Activated T-cell treated with anti-CD3 and anti-CD28 coated beads, Interleukin-2, amount 50 U/mL, for 48 hours (primary cell): ENCODE data around the gene COL6A3.

Experiments
- DNase-seq, 2 experiments: peaks; one replicate each; pipeline ENCODE4 v3.0.0-alpha.2; 2020

Gene COL6A3, protein sequence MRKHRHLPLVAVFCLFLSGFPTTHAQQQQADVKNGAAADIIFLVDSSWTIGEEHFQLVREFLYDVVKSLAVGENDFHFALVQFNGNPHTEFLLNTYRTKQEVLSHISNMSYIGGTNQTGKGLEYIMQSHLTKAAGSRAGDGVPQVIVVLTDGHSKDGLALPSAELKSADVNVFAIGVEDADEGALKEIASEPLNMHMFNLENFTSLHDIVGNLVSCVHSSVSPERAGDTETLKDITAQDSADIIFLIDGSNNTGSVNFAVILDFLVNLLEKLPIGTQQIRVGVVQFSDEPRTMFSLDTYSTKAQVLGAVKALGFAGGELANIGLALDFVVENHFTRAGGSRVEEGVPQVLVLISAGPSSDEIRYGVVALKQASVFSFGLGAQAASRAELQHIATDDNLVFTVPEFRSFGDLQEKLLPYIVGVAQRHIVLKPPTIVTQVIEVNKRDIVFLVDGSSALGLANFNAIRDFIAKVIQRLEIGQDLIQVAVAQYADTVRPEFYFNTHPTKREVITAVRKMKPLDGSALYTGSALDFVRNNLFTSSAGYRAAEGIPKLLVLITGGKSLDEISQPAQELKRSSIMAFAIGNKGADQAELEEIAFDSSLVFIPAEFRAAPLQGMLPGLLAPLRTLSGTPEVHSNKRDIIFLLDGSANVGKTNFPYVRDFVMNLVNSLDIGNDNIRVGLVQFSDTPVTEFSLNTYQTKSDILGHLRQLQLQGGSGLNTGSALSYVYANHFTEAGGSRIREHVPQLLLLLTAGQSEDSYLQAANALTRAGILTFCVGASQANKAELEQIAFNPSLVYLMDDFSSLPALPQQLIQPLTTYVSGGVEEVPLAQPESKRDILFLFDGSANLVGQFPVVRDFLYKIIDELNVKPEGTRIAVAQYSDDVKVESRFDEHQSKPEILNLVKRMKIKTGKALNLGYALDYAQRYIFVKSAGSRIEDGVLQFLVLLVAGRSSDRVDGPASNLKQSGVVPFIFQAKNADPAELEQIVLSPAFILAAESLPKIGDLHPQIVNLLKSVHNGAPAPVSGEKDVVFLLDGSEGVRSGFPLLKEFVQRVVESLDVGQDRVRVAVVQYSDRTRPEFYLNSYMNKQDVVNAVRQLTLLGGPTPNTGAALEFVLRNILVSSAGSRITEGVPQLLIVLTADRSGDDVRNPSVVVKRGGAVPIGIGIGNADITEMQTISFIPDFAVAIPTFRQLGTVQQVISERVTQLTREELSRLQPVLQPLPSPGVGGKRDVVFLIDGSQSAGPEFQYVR (N-terminal part only)

DNA sequence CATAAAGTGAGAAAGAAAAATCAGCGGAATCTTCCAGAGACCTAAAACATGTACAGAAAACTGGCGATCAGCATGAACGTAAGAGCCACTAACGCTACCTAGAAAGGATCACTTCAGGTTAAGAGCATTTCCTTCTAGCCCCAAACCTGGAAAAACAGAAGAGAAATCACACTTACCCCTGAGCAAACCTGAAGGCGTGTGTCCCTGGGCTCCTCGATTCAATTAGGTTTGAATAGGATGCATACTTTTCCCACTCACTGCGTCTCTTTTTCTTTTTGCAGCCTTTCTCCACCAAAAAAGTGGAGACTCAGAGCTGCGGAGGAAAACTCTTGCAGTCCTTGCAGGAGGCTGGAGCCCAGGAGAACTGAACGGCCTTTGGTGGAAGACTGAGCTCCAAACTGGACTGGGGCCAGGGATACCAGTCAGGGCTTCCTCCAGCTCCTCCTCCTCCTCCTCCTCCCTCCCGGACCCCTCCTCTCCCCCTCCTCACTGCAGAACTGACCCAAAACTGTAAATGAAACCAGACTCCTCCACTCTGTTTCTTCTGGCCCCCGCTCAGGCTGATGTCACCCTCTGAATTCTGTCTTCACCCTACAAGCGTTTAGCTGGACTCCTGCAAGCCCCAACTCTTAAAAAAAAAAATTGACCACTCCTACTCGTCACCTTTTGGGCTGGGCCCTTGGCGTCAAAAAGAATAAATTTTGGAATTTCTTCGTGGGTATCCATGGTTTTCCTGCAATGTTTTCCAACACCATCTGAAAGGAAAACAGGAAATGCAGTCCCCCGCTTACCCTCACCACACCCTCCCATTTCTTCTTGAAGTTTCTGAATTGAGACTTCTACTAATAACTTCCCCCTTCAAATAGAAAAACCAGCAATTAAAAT is at the start of gene COL6A3:
COL6A3 (minus strand) TSS at position 388 of the 885 bp plus-strand sequence. CDS start 17,347 bp downstream, outside the sequence.
- no peak for DNase-seq

DNA sequence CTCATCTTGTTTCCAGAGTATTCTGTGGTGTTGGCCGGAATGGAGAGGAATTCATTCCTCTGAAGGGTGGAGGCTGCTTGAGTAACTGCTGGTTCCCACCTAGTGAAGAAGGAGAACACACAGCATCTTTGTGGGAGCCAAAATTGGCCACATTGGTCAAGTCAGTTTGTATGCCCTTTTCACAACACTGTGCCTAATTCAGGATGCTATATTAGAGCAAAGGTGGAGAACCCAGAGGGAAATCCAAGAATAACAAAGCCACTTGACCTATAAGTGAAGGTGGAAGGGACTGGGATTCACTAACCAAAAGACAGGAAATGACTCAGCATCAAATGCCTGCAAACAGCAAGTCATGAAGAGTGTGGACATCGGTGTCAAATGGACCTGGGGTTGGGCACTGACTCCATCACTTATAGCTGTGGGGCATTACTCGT is 45.8 kb upstream of the COL6A3 start:
- no peak for DNase-seq

DNA sequence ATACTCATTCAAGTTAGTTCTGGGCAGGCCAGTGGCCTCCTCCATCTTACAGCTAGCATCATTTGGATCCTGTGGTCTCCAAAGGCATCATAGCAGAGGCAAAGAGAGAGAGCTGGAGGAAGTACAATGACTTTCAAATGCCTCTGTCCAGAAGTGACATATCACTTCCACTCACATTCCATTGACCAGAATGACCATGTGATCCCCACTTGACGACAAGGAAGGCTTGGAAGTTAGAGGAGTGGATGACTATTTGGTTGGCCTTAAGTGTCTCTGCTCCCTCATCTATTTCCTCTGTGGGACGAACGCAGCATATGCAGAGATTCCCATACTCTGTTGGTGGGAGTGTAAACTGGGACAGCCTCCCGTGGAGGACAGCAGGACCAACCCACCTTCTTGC is 45.3 kb upstream of the COL6A3 start:
- DNase-seq, result no peak

DNA sequence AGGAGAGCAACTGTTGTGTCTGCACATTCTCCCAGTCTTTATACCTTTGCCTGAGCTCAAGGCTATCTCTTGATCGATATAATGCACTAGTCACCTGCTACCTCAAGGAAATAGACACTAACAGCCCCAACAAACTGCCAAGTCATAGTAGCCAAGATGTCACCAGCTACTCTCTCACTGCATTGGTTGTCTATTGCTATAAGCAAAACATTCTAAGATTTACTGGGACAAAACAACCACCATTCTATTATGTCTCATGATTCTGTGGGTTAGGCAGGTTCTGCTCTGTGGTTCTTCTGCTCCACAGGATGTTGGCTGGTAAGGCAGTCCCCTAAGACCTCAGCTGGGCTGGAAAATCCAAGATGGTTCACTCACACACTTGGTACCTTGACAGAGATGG is 44.6 kb upstream of the COL6A3 start:
- DNase-seq, result peak in 1 of 2 experiments; percentile 13

DNA sequence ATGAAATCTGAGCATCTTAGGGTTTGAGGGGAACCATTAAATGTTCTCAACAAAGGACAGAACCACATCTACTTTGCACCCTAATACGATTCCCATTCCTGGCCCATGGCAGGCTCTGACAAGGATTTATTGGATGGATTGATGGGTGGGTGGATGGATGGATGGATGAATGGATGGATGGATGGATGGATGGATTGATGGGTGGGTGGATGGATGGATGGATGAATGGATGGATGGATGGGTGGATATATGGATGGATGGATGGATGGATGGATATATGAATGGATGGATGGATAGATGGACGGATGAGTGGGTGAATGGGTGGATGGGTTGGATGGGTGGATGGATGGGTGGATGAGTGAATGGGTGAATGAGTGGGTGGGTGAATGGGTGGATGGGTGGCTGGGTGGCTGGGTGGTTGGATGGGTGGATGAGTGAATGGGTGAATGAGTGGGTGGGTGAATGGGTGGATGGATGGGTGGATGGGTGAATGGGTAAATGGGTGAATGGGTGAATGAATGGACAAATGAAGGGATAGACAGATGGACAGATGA is 43.5 kb upstream of the COL6A3 start:
- no peak for DNase-seq

DNA sequence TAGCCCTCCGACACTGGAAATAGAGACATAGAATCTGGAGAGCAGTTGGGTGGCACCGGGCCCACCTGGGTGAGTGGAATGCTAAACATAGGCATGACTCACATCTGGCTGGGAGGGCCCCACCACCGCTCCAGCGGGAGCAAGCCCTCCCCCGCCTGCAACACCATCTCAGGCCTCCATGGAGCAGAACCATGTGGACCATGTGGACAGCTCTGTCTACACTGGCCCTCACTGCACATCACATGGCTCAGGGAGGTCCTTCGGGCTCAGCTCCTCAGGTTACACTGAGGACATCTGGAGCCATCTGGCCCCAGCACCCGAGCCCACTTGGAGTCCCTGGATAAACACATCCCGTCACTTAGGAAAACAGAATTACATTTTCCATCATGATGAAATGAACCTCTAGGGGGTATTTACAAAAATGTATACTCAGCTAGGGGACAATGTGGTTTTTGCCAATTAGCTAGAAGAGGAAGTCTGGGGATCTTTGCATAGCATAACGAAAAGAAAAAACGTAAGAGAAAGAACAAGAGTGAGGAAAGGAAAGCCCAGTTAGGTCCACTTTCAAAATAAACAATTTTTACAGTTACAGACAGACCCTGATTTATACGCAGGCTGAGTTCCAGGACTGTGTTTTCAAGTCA is 42.4 kb upstream of the COL6A3 start:
- no peak for DNase-seq

DNA sequence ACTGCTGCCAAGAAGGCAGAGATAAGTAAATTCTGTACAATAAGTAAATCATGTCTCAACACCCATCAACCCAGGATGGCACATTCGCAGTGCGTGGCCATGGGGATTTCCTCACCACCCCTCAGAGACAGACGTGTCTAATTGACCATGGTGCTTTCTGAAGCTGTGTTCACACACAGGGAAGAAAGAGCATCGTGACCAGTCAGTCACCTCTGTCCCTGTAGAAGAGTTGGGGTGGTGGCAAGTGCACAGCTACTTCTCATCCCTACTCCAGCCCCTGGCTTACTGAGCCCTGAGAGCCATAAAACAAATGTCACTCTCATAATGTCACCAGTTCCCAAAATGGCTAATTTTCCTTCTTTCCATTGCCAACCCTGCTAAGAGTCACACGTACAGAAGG is 41.8 kb upstream of the COL6A3 start:
- peak in 1 of 2 experiments; percentile 16 for DNase-seq

DNA sequence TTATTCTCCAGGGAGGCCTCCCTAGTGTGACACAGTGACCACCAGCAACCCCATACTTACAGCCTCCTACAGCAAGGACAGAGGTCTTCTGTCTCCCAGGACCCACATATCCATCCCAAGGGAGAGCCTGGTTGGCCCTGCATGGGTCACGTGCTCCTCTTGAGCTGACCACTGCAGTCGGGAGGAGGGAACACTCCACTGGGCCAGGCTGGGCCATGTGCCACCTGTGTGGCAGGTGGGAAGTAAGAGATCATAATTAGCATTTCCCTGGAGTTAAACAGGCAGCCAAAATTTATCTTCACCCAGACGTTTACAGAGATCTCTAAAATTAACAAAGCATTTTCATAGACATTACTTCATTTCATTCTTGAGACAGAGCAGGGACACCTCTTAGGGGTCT is 39.7 kb upstream of the COL6A3 start:
- DNase-seq, result no peak

DNA sequence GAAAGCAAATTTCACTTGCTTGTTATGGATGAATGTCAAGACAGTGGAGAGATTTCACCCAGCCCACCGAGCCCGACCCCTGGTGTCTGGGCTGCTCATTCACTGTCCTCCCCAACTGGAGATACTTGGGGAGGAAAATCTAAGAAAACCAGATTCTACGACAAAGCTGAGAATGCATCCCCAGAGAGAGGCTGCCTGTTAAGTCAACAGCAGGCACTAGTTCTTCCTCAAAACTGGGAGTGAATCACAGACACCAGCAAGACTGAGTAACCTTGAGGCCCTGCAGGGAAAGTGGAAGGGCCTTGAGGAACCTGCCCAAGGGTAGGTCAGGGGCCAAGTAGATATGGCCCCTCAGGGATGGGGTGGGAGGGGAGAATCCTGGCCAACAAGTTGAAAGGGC is 38.9 kb upstream of the COL6A3 start:
- DNase-seq, result no peak

DNA sequence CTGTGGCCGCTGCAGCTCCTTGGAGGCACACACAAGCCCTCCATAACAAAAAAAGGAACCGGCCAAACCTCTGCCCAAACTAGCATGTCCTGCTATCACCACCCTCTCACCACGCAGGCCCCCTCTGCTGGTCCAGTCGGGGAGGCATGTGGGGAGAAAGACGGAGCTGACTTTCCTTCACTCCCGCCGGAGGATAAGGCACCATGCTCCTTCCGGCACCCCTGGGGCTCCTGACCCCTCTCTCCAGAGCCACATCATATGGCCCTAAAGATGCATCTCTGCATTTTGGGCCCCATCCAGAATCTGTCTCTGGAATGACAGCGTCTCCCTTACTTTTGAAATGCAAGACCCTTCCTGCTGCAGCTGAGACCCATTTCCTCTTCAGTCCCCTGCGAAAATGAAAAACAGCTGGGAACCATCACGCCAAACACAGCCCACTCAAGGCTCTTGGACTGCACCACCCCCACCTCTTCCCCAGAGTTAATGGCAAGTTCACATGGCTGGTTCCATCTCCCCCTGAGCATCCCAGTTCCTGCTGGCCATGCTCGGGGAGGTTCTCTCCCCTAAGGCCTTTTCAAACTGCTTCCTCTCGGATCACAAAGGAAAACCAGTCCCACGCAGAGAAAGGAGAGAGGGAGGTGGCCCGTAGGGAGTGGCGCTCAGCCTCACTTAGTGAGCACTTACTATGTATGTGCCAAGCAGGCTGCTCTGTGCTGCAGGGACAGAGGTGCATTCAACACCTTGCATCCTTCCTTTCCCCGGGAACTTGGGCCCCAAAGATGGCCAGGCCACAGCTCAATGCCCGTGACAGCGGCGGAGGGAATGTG is 37.9 kb upstream of the COL6A3 start:
- DNase-seq, result peak in 1 of 2 experiments; percentile 11

DNA sequence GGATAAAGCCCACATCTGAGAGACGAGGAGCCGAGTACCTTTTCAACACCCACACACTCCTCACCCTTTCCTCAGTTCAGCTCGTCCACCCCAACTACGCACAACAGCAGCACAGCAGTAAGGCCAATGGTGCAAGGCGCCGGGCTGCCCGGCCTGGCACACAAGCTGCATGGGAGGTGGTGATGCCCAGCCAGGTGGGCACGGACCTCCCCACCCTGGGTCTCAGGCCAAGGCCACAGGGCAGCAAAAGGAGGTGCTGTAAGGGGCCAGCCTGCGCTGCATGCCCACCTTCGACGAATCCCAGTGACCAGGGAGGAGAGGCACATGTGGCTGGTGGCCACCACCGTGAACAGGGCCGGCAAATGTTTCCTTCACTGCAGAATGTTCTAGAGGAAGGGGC is 36.6 kb upstream of the COL6A3 start:
- peak in 1 of 2 experiments; percentile 13 for DNase-seq

DNA sequence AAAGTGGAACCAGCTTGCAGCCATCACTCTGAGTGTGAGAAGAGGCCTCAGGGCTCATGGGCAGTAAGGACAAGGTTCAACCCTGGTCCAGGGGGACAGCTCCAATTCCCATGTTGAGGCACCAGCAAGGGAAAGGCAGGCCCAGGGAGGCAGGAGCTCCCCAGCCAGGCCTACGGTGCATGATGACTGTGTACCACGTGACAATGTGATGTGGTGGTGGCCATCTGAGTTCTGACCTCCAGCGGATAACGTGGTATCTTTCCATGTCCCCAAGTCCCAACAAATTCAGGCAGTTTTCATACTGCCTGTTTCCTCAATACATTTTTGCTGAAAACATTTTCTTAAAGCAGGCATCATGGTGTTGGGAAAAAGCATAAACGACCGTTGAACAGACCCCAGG is 36.1 kb upstream of the COL6A3 start:
- DNase-seq, result no peak

DNA sequence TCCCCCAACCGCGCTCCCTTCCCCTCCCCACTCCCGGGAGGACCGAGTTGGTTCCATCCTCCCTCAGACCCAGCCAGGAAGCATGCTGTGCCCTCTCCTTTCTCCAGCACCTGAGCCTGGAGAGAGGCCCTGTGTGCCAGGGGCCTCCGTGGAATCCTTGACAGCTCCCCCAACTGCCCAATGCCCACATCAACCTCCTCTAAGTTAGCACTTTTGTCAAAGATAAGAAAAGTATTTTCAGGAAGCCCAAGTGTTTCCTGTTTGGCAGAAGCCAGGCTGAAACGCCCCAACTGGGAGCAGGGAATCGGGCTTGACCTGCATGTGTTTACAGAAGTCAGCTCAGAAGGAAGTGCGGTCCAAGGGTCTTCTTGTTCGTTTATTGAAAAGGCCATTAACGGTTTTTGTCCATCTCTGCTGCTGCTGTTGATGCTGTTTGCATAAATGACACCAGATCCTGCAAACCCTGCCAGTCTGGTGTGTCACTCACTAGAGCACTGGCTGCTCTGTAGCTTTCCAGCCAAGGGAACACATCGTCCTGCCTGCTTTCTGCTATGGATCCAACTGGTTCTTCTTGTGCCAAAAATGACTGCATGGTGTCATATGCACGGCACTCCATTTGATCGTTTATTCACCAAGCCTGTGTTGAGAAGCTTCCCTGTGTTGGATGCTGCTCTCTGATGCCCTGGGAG is 35.4 kb upstream of the COL6A3 start:
- peak in 1 of 2 experiments; percentile 14 for DNase-seq

DNA sequence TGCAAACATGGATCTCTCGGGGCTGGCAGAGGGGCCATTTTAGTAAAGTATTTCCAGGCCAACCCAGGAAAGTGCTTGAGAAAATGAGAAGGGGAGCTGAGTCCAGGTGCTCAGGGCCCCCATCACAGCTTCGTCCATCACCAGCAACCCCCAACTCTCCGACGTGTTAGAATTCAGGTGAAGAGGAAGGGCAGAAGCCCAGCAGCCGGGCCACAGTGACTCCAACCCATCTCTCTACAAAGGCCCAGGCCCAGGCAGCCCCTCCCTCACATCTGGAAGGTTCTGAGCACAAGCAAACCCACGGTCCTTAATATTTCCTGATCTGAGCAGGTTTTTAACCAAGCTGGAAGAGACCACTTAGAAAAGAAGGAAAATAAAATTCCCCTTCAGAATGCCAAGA is 34.7 kb upstream of the COL6A3 start:
- peak in 1 of 2 experiments; percentile 9 for DNase-seq

DNA sequence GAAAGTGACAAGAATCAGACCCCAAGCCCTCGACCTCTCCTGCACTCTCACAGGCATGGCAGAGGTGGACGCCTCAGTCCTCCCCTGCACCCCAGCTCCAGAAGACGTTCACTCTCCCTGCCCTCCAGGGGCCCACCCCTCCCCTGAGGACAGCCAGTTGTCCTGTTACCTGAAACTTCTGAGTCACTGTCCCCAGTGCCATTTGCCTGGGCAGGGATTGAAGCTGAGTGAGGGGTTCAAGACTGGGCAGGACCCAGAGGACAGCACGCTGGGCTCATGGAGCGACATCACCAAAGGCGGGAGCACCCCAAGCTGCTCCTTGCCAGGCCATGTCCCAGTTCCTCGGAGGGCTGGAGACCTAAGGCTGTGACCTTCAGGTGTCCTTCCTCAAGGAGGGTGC is 34.2 kb upstream of the COL6A3 start:
- DNase-seq, result peak in 1 of 2 experiments; percentile 10

DNA sequence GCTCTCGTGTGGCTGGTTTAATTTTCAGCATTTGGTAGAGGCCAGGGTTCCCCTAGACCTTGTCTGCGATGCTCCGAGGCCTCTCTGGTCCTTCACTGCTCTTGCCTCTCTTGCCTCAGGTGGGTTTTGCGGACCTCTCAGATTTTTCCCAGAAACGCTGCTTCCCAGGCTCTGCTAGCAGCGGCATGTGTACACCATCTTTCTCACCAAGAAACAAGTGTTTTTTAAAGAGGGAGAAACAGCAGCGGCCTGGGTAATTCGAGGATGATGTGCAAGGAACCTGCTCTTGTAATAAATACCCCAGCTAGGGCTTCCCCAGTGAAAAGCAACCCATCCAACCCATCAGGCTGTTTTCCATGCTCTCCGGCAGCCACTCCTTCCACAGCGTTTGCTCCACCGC is 33.5 kb upstream of the COL6A3 start:
- peak in 1 of 2 experiments; percentile 11 for DNase-seq

DNA sequence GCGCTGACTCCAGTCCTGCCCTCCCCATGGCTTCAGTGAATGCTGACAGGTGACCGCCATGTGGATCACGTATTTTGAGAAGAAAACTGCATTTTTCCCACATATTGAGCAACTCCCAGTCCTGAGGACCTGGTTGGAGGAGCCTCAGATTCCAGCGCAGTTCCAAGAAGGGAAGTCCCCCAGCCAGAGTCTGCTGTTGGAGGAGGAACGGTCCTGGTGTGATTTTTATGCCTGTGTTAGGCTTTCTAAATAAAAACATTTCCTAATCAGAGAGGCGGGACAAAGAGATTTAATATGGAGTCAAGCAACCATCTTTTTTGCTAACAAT is 32.3 kb upstream of the COL6A3 start:
- peak in 1 of 2 experiments; percentile 10 for DNase-seq

DNA sequence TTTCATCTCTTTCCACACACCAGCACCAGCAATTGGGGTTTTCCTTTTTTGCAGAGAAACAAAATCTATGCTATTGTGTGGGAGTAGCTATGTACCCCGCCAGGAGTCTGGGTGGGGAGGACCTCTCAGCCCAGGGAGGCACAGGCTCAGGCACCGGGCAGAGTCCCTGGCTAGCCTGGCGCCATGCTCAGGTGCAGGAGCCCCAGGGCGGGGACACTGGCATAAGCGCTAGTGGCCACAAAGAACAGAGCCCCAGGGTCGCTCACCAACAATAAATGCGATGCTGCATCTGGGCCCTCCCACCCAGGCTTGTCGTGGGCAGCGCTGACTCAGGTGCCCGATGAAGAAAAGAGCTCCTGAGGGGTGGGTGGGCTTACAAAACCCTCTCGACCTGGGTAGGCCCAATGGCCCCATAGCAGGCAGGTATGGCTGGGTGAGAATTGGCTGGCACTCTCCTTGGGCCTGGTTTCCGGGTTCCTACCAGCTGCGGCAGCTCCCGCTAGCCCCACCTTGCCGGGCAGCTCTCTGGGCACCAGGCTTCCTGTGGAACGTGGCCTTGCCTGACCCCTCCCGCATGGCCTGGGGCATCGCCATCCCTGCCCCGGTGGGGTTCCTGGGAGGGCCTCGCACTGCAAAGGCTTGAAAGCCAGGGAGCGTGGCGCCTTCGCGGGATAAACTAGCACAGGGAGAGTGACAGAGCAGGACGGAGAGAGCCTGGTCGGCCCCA is 31.8 kb upstream of the COL6A3 start:
- DNase-seq, result peak; percentile 16 to 20

DNA sequence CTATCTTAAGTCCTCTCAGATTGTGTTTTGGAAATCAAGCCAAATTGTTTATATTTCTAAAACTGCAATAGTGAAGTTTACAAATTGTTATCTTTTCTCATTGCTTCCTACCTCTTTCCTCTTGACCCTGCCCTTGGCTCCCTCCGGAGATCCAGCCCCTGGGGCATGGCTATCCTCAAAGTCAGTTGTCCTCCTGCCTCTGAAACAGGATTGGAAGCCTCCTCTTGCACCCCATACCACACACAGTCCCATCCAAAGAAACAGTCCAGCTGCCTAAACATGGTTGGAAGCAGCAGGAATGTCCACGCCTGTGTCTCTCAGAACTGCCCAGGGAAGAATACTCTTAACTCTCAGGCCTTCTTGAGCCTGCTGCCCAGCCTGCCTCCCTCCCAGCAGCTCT is 30.1 kb upstream of the COL6A3 start:
- no peak for DNase-seq
